ENCODE results near the gene E2F6.

The E2F6 gene

GRCh38 chr2:11409572-11409959, 56.4 kb downstream of the E2F6 start:
- Histone ChIP-seq H3K4me3 (no peak overlapping the region), H3K36me3 (no peaks in the 10 kb centered on the region), H3K27me3 (no peaks in the 10 kb centered on the region), H3K9me3 (no peaks in the 10 kb centered on the region), H3K4me1 (peaks cover 0 to 70% (median 28%) of the 10 kb centered on the region in 4 donors), H3K27ac (no peak overlapping the region)
- no peak for DNase-seq
- no peak for TF ChIP-seq CTCF (IDR thresholded peaks at IDR 0.05)
- intact Hi-C loops (cut with DNase I; ENCODE audit: low total_unique reads), result no loop called here

- Histone ChIP-seq H3K4me3 (no peak overlapping the region), H3K9me3 (no peaks in the 10 kb centered on the region), H3K4me1 (peaks cover 0 to 75% (median 32%) of the 10 kb centered on the region in 4 donors), H3K27ac (peak overlapping the region in 1 of 2 donors; percentile 86), H3K27me3 (no peaks in the 10 kb centered on the region), H3K36me3 (no peaks in the 10 kb centered on the region)
- no peak for TF ChIP-seq CTCF (IDR thresholded peaks at IDR 0.05)
- intact Hi-C loops (cut with DNase I; ENCODE audit: low total_unique reads), result no loop called here
- no peak for DNase-seq
Observed at GRCh38 chr2:11408959-11409571, 56.9 kb downstream of the E2F6 start.

GRCh38 chr2:11407413-11407812, 58.5 kb downstream of the E2F6 start:
- Histone ChIP-seq H3K4me3 (peak overlapping the region in 1 of 2 donors; percentile 27), H3K36me3 (no peaks in the 10 kb centered on the region), H3K9me3 (no peaks in the 10 kb centered on the region), H3K4me1 (peaks cover 0 to 83% (median 34%) of the 10 kb centered on the region in 4 donors), H3K27ac (peak overlapping the region; percentile 77 to 86), H3K27me3 (no peaks in the 10 kb centered on the region)
- no peak for TF ChIP-seq CTCF (IDR thresholded peaks at IDR 0.05)
- intact Hi-C loops (cut with DNase I; ENCODE audit: low total_unique reads), result no loop called here
- no peak for DNase-seq

- peak overlapping the region; percentile 27 to 38 for H3K4me3 ChIP-seq
- peaks cover 0 to 79% (median 33%) of the 10 kb centered on the region in 4 donors for H3K4me1 ChIP-seq
- DNase-seq, result peak; percentile 53 to 92
- no peaks in the 10 kb centered on the region for H3K9me3 ChIP-seq
- intact Hi-C loops (cut with DNase I; ENCODE audit: low total_unique reads), result no loop called here
- H3K27me3 ChIP-seq, result no peaks in the 10 kb centered on the region
- peak overlapping the region; percentile 77 to 86 for H3K27ac ChIP-seq
- no peak for TF ChIP-seq CTCF (IDR thresholded peaks at IDR 0.05)
- H3K36me3 ChIP-seq, result no peaks in the 10 kb centered on the region
Observed at GRCh38 chr2:11406958-11407381, 59.0 kb downstream of the E2F6 start.

GRCh38 chr2:11406267-11406957, 59.5 kb downstream of the E2F6 start:
- no peak for TF ChIP-seq CTCF (IDR thresholded peaks at IDR 0.05)
- H3K36me3 ChIP-seq, result no peaks in the 10 kb centered on the region
- H3K4me3 ChIP-seq, result peak overlapping the region; percentile 27 to 38
- peaks cover 0 to 75% (median 33%) of the 10 kb centered on the region in 4 donors for H3K4me1 ChIP-seq
- intact Hi-C loops (cut with DNase I; ENCODE audit: low total_unique reads), result no loop called here
- H3K27me3 ChIP-seq, result no peaks in the 10 kb centered on the region
- H3K9me3 ChIP-seq, result no peaks in the 10 kb centered on the region
- H3K27ac ChIP-seq, result peak overlapping the region; percentile 77 to 86
- peak in 1 of 2 donors; percentile 37 for DNase-seq

Measured in tibial artery (tissue), 4 donors.